Measurements from ENCODE around the gene ATP13A3. TPM values are rescaled to one million over a fixed set of nuclear protein-coding genes. Genes with fewer than 3 reads are reported as not detected.

The ATP13A3 gene
- total and polyA plus RNA-seq, 4 donors, result 26.6 to 166 (median 75.5) TPM

DNA sequence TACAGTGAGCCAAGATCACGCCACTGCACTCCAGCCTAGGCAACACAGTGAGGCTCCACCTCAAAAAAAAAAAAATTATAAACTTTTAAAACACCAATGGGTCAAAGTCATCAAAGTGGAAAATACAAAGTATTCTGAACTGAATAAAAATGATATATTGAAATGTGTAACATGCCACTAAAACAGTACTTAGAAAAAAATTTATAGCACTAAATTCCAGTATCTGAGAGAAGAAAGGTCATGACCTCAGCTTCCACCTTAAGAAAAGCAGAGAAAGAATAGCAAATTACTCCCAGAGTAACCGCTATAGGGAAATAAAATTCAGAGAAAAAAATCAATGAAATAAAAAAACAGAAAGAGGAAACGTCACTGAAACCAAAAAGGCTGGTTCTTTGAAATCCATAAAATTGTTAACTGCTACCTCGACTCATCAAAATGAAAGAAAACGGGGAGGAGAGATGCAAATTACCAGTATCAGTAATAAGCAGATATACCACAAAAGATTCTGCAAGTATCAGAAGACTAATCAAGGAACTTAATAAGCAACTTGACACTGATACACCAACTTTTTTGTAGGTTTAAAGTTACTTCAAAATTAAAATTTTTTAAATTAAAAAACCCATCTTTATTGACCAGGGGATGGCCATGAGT lies 20.8 kb downstream of the ATP13A3 start:
- Histone ChIP-seq H3K9ac (ENCODE audit: insufficient read depth in 1 of 2, low read length in 2 of 2) (no peak overlapping the region), H3K36me3 (ENCODE audit: control insufficient read depth in 4 of 4, insufficient read depth in 4 of 4, low read length in 4 of 4) (peaks cover 0 to 5% (median 0%) of the 10 kb centered on the region in 4 donors), H3K9me3 (ENCODE audit: control insufficient read depth in 4 of 4, insufficient read depth in 3 of 4, low read length in 3 of 4) (no peaks in the 10 kb centered on the region), H3K27ac (ENCODE audit: low read depth in 1 of 2, low read length in 1 of 2) (no peak overlapping the region), H3K27me3 (ENCODE audit: control insufficient read depth in 3 of 3, insufficient read depth in 3 of 3, low read length in 2 of 3) (no peaks in the 10 kb centered on the region), H3K4me1 (ENCODE audit: control insufficient read depth in 5 of 5, insufficient read depth in 5 of 5, low read length in 5 of 5) (peaks cover 0 to 15% (median 0%) of the 10 kb centered on the region in 5 donors), H3K4me3 (no peak overlapping the region)
- 55 to 71% methylated on average over 5 of the region's 5 CpGs for WGBS, 2 donors
- TF ChIP-seq, protein P1, sequence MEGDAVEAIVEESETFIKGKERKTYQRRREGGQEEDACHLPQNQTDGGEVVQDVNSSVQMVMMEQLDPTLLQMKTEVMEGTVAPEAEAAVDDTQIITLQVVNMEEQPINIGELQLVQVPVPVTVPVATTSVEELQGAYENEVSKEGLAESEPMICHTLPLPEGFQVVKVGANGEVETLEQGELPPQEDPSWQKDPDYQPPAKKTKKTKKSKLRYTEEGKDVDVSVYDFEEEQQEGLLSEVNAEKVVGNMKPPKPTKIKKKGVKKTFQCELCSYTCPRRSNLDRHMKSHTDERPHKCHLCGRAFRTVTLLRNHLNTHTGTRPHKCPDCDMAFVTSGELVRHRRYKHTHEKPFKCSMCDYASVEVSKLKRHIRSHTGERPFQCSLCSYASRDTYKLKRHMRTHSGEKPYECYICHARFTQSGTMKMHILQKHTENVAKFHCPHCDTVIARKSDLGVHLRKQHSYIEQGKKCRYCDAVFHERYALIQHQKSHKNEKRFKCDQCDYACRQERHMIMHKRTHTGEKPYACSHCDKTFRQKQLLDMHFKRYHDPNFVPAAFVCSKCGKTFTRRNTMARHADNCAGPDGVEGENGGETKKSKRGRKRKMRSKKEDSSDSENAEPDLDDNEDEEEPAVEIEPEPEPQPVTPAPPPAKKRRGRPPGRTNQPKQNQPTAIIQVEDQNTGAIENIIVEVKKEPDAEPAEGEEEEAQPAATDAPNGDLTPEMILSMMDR (IDR thresholded peaks at IDR 0.05; ENCODE audit: control extremely low read depth, extremely low read depth), result no peak
- ATAC-seq (ENCODE audit: insufficient read depth, low FRiP score) (no peak), DNase-seq (no peak)

DNA sequence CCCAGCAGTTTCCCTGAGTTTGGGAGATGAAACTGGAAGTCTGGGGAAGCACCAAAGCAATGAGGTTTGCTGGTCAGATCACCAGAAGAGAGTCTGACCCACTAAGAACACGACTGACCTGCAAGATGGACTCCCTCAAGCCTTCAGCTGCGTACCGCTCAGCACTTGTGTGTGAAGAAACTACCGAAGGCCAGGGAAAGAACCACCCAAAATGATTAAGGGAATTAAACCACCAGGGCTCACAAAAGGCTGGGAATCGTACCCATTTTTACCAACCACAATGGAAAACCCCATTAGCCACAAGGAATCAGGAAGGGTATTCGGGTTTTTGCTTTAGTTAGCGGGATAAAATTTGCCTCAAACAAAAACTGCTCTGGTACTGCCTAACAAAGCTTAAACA lies 21.6 kb downstream of the ATP13A3 start:
- TF ChIP-seq, protein P1 (IDR thresholded peaks at IDR 0.05; ENCODE audit: control extremely low read depth, extremely low read depth), result no peak
- H3K9me3 ChIP-seq (ENCODE audit: control insufficient read depth in 4 of 4, insufficient read depth in 3 of 4, low read length in 3 of 4), result no peaks in the 10 kb centered on the region
- DNase-seq (no peak), ATAC-seq (ENCODE audit: insufficient read depth, low FRiP score) (no peak)
- H3K36me3 ChIP-seq (ENCODE audit: control insufficient read depth in 4 of 4, insufficient read depth in 4 of 4, low read length in 4 of 4), result peaks cover 0 to 8% (median 0%) of the 10 kb centered on the region in 4 donors
- H3K9ac ChIP-seq (ENCODE audit: insufficient read depth in 1 of 2, low read length in 2 of 2), result no peak overlapping the region
- 92 to 95% methylated on average over 7 of the region's 7 CpGs for whole genome bisulfite sequencing, 2 donors
- no peak overlapping the region for H3K4me3 ChIP-seq
- peaks cover 0 to 15% (median 0%) of the 10 kb centered on the region in 5 donors for H3K4me1 ChIP-seq (ENCODE audit: control insufficient read depth in 5 of 5, insufficient read depth in 5 of 5, low read length in 5 of 5)
- no peaks in the 10 kb centered on the region for H3K27me3 ChIP-seq (ENCODE audit: control insufficient read depth in 3 of 3, insufficient read depth in 3 of 3, low read length in 2 of 3)
- no peak overlapping the region for H3K27ac ChIP-seq (ENCODE audit: low read depth in 1 of 2, low read length in 1 of 2)

- H3K4me3 ChIP-seq, result no peak overlapping the region
- WGBS, 2 donors, result 97 to 100% methylated on average over 1 of the region's 1 CpG
- H3K4me1 ChIP-seq (ENCODE audit: control insufficient read depth in 5 of 5, insufficient read depth in 5 of 5, low read length in 5 of 5), result peaks cover 0 to 15% (median 0%) of the 10 kb centered on the region in 5 donors
- no peak overlapping the region for H3K27ac ChIP-seq (ENCODE audit: low read depth in 1 of 2, low read length in 1 of 2)
- ATAC-seq (ENCODE audit: insufficient read depth, low FRiP score), result no peak
- TF ChIP-seq, protein P1 (IDR thresholded peaks at IDR 0.05; ENCODE audit: control extremely low read depth, extremely low read depth), result no peak
- H3K36me3 ChIP-seq (ENCODE audit: control insufficient read depth in 4 of 4, insufficient read depth in 4 of 4, low read length in 4 of 4), result peaks cover 0 to 8% (median 0%) of the 10 kb centered on the region in 4 donors
- H3K27me3 ChIP-seq (ENCODE audit: control insufficient read depth in 3 of 3, insufficient read depth in 3 of 3, low read length in 2 of 3), result no peaks in the 10 kb centered on the region
- DNase-seq, result no peak
- no peaks in the 10 kb centered on the region for H3K9me3 ChIP-seq (ENCODE audit: control insufficient read depth in 4 of 4, insufficient read depth in 3 of 4, low read length in 3 of 4)
- H3K9ac ChIP-seq (ENCODE audit: insufficient read depth in 1 of 2, low read length in 2 of 2), result no peak overlapping the region
Measured at GRCh38 chr3:194464692-194465091, 22.1 kb downstream of the ATP13A3 start.

Data from lung (tissue), 12 donors.